Fibroblast of lung (primary cell): ENCODE data around the gene ANO4. TPM values are rescaled to one million over a fixed set of nuclear protein-coding genes. Genes with fewer than 3 reads are reported as not detected.

Experiments
- DNase-seq, 2 donors: peaks; one replicate each; pipeline versions ENCODE4 v3.0.0 to v3.0.0-alpha.2; 2010; ENCODE audit warnings: low read depth in 2 of 2
- H2AFZ ChIP-seq: 2 replicates; pipeline ENCODE4 v1.5.1; 2012; ENCODE audit warnings: low read length, control low read depth, inconsistent platforms
- H3K27ac ChIP-seq: 2 replicates; pipeline ENCODE4 v1.5.1; 2011; ENCODE audit warnings: low read length, control low read depth; ENCODE audit not compliant: insufficient read depth
- H3K27me3 ChIP-seq: 2 replicates; pipeline ENCODE4 v1.5.1; 2011; ENCODE audit warnings: mild to moderate bottlenecking, low read length; ENCODE audit not compliant: control insufficient read depth, insufficient read depth
- H3K36me3 ChIP-seq: 2 replicates; pipeline ENCODE4 v1.5.1; 2011; ENCODE audit warnings: low read length; ENCODE audit not compliant: control insufficient read depth, insufficient read depth
- H3K4me1 ChIP-seq: 2 replicates; pipeline ENCODE4 v1.5.1; 2011; ENCODE audit warnings: low read length; ENCODE audit not compliant: control insufficient read depth, insufficient read depth; ENCODE audit errors: extremely low read depth
- H3K4me2 ChIP-seq: 2 replicates; pipeline ENCODE4 v1.5.1; 2011; ENCODE audit warnings: low read length, control low read depth; ENCODE audit not compliant: insufficient read depth; ENCODE audit errors: extremely low read depth
- H3K4me3 ChIP-seq, 4 experiments: fragments of 200-600 bp in 1 of 4; sonication (generic) in 1 of 4; replicated peaks in 1 of 4; 2 replicates each; pipeline ENCODE4 v1.5.1; 2011 to 2016; ENCODE audit warnings: low read length in 4 of 4, low read depth in 3 of 4, mild to moderate bottlenecking in 3 of 4, control low read depth in 2 of 4, inconsistent platforms in 1 of 4, mixed read lengths in 1 of 4; ENCODE audit not compliant: insufficient read depth in 1 of 4; ENCODE audit errors: control extremely low read depth in 1 of 4
- H3K79me2 ChIP-seq: 2 replicates; pipeline ENCODE4 v1.5.1; 2012; ENCODE audit warnings: mild to moderate bottlenecking, low read length, inconsistent platforms; ENCODE audit not compliant: control insufficient read depth, insufficient read depth
- H3K9ac ChIP-seq: 2 replicates; pipeline ENCODE4 v1.5.1; 2011; ENCODE audit warnings: mild to moderate bottlenecking, low read length, control low read depth; ENCODE audit not compliant: insufficient read depth
- H3K9me3 ChIP-seq: 2 replicates; pipeline ENCODE4 v1.5.1; 2012; ENCODE audit warnings: low read depth, low read length; ENCODE audit not compliant: control insufficient read depth, insufficient read depth
- H4K20me1 ChIP-seq: 2 replicates; pipeline ENCODE4 v1.5.1; 2011; ENCODE audit warnings: low read length; ENCODE audit not compliant: control insufficient read depth, insufficient read depth; ENCODE audit errors: extremely low read depth
- CTCF ChIP-seq, 2 donors: IDR thresholded peaks in 1 of 2; conservative IDR thresholded peaks in 1 of 2; 1 replicate in 1 of 2; 2 replicates in 1 of 2; pipeline ENCODE4 v1.5.1; 2011 to 2012; ENCODE audit warnings: low read length in 2 of 2, control low read depth in 1 of 2, inconsistent platforms in 1 of 2, low read depth in 1 of 2, mild to moderate bottlenecking in 1 of 2
- EZH2 ChIP-seq: IDR thresholded peaks from 2 replicates; pipeline ENCODE4 v1.5.1; 2012; ENCODE audit warnings: low read length, control low read depth, mild to moderate bottlenecking; ENCODE audit errors: missing control alignments
- polyA plus RNA-seq, 2 donors: library from polyadenylated mRNA; depleted of rRNA in 1 of 2; stranded (reverse) in 1 of 2; unstranded in 1 of 2; fragments of >200 nt; gene quantifications; 2 replicates each; pipeline ENCODE4 v1.2.1, GENCODE V29; 2011 to 2012; ENCODE audit warnings: missing spikeins in 1 of 2
- total RNA-seq: library from RNA; depleted of rRNA; stranded (reverse); fragments of >200 nt; gene quantifications from 2 replicates; pipeline ENCODE4 v1.2.1, GENCODE V29; 2014

Gene ANO4
- total and polyA plus RNA-seq, 2 donors (not counting 1 experiment from before 2014, with no cell fraction given) = 11.7 to 42.3 TPM

- H3K4me2 ChIP-seq = no peak overlapping the region
- DNase-seq = peak in 1 of 2 donors; percentile 36
Measured at GRCh38 chr12:100867639-100868393, 73.2 kb downstream of the ANO4 start.

GRCh38 chr12:100868487-100868886, 73.9 kb downstream of the ANO4 start:
- Histone ChIP-seq H3K36me3 (no peaks in the 10 kb centered on the region), H3K9ac (no peak overlapping the region), H3K4me1 (no peaks in the 10 kb centered on the region), H3K79me2 (no peaks in the 10 kb centered on the region), H3K27ac (no peak overlapping the region), H4K20me1 (no peaks in the 10 kb centered on the region), H3K4me2 (no peak overlapping the region), H3K4me3 (no peak overlapping the region), H3K27me3 (no peaks in the 10 kb centered on the region), H3K9me3 (no peaks in the 10 kb centered on the region), H2AFZ (no peak overlapping the region)
- DNase-seq = peak; percentile 25 to 80
- TF ChIP-seq CTCF (conservative IDR thresholded peaks at IDR 0.05 in 1 of 2, IDR thresholded peaks at IDR 0.05 in 1 of 2; ENCODE audit: low read depth in 1 of 2, low read length in 2 of 2) = no peak
- no peak for TF ChIP-seq EZH2

More at GRCh38 chr12:100867639-100868393, 73.2 kb downstream of the ANO4 start:
- H3K4me1 ChIP-seq = no peaks in the 10 kb centered on the region
- H2AFZ ChIP-seq = no peak overlapping the region
- no peaks in the 10 kb centered on the region for H3K9me3 ChIP-seq
- H3K79me2 ChIP-seq = no peaks in the 10 kb centered on the region
- no peak overlapping the region for H3K27ac ChIP-seq
- H3K27me3 ChIP-seq = no peaks in the 10 kb centered on the region
- H3K9ac ChIP-seq = no peak overlapping the region
- no peak overlapping the region for H3K4me3 ChIP-seq
- TF ChIP-seq CTCF (conservative IDR thresholded peaks at IDR 0.05 in 1 of 2, IDR thresholded peaks at IDR 0.05 in 1 of 2; ENCODE audit: low read depth in 1 of 2, low read length in 2 of 2) (no peak), EZH2 (no peak)
- H4K20me1 ChIP-seq = no peaks in the 10 kb centered on the region
- no peaks in the 10 kb centered on the region for H3K36me3 ChIP-seq

- DNase-seq = no peak
- no peaks in the 10 kb centered on the region for H4K20me1 ChIP-seq
- no peaks in the 10 kb centered on the region for H3K9me3 ChIP-seq
- H3K27ac ChIP-seq = no peak overlapping the region
- no peak overlapping the region for H3K4me2 ChIP-seq
- no peak overlapping the region for H3K9ac ChIP-seq
- no peaks in the 10 kb centered on the region for H3K79me2 ChIP-seq
- H3K4me1 ChIP-seq = no peaks in the 10 kb centered on the region
- no peak overlapping the region for H2AFZ ChIP-seq
- TF ChIP-seq EZH2 = no peak
- TF ChIP-seq CTCF (conservative IDR thresholded peaks at IDR 0.05 in 1 of 2, IDR thresholded peaks at IDR 0.05 in 1 of 2; ENCODE audit: low read depth in 1 of 2, low read length in 2 of 2) = no peak
- no peaks in the 10 kb centered on the region for H3K36me3 ChIP-seq
- no peaks in the 10 kb centered on the region for H3K27me3 ChIP-seq
- no peak overlapping the region for H3K4me3 ChIP-seq
Measured at GRCh38 chr12:100871195-100871734, 76.7 kb downstream of the ANO4 start.
